GM21529 (cell line): Measurements from ENCODE around the gene SESN1.

Experiments
- ATAC-seq: cut with Tn5 transposase; IDR thresholded peaks from one replicate; pipeline ENCODE4 v1.9.1; 2021; ENCODE audit not compliant: unreplicated experiment

Gene SESN1

GRCh38 chr6:108966855-108967755, 127.5 kb downstream of the SESN1 start:
- no peak for ATAC-seq

- ATAC-seq: no peak
Observed at GRCh38 chr6:108966251-108966650, 128.4 kb downstream of the SESN1 start.

- no peak for ATAC-seq
Observed at GRCh38 chr6:108961985-108962384, 132.7 kb downstream of the SESN1 start.

- ATAC-seq: no peak
Observed at GRCh38 chr6:108961077-108961476, 133.6 kb downstream of the SESN1 start.

- ATAC-seq: no peak
Observed at GRCh38 chr6:108960601-108961000, 134.0 kb downstream of the SESN1 start.

GRCh38 chr6:108959972-108960582, 134.6 kb downstream of the SESN1 start:
- no peak for ATAC-seq

- ATAC-seq: no peak
Observed at GRCh38 chr6:108958900-108959770, 135.5 kb downstream of the SESN1 start.

- no peak for ATAC-seq
Observed at GRCh38 chr6:108957221-108957620, 137.4 kb downstream of the SESN1 start.

GRCh38 chr6:108955329-108955949, 139.2 kb downstream of the SESN1 start:
- no peak for ATAC-seq

- no peak for ATAC-seq
Observed at GRCh38 chr6:108953681-108954080, 141.0 kb downstream of the SESN1 start.

- no peak for ATAC-seq
Observed at GRCh38 chr6:108952776-108953486, 141.7 kb downstream of the SESN1 start.

- ATAC-seq: no peak
Observed at GRCh38 chr6:108951351-108951953, 143.2 kb downstream of the SESN1 start.

GRCh38 chr6:108948181-108948661, 146.4 kb downstream of the SESN1 start:
- no peak for ATAC-seq

GRCh38 chr6:108947114-108947854, 147.4 kb downstream of the SESN1 start:
- ATAC-seq: no peak

GRCh38 chr6:108946695-108947094, 148.0 kb downstream of the SESN1 start:
- ATAC-seq: no peak

GRCh38 chr6:108945681-108946159, 148.9 kb downstream of the SESN1 start:
- ATAC-seq: no peak

- no peak for ATAC-seq
Observed at GRCh38 chr6:108944707-108945680, 149.7 kb downstream of the SESN1 start.

- ATAC-seq: no peak
Observed at GRCh38 chr6:108944071-108944470, 150.6 kb downstream of the SESN1 start.
